ENCODE measurements around the gene TOP2B. TPM values are rescaled to one million over a fixed set of nuclear protein-coding genes. Genes with fewer than 3 reads are reported as not detected.

The TOP2B gene
- total and polyA plus RNA-seq, 8 donors, result 35.6 to 266 (median 61.9) TPM

GRCh38 chr3:25695731-25696420 lies 31.2 kb upstream of the TOP2B start:
- no peak overlapping the region for H3K27ac ChIP-seq
- WGBS, 5 donors, result 78 to 90% (median 85%) methylated on average over 4 of the region's 4 CpGs
- no peaks in the 10 kb centered on the region for H3K4me1 ChIP-seq
- TF ChIP-seq POLR2AphosphoS5 (IDR thresholded peaks at IDR 0.05), result no peak
- TF ChIP-seq POLR2A (IDR thresholded peaks at IDR 0.05), result no peak
- no peak for TF ChIP-seq EP300 (IDR thresholded peaks at IDR 0.05)
- TF ChIP-seq CTCF (IDR thresholded peaks at IDR 0.05), result no peak
- H3K4me3 ChIP-seq, result no peak overlapping the region
- intact Hi-C loops (cut with DNase I; ENCODE audit: low total_unique reads), result no loop called here
- no peaks in the 10 kb centered on the region for H3K36me3 ChIP-seq
- H3K9me3 ChIP-seq, result no peaks in the 10 kb centered on the region
- H3K27me3 ChIP-seq, result no peaks in the 10 kb centered on the region
- no peak for DNase-seq

GRCh38 chr3:25693238-25693637 lies 28.5 kb upstream of the TOP2B start:
- no peak overlapping the region for H3K4me3 ChIP-seq
- H3K36me3 ChIP-seq, result no peaks in the 10 kb centered on the region
- no peaks in the 10 kb centered on the region for H3K4me1 ChIP-seq
- intact Hi-C loops (cut with DNase I; ENCODE audit: low total_unique reads), result no loop called here
- no peaks in the 10 kb centered on the region for H3K9me3 ChIP-seq
- TF ChIP-seq POLR2AphosphoS5 (IDR thresholded peaks at IDR 0.05) (no peak), EP300 (IDR thresholded peaks at IDR 0.05) (no peak), POLR2A (IDR thresholded peaks at IDR 0.05) (no peak), CTCF (IDR thresholded peaks at IDR 0.05) (no peak)
- WGBS, 5 donors, result 63 to 85% (median 65%) methylated on average over 3 of the region's 3 CpGs
- H3K27ac ChIP-seq, result no peak overlapping the region
- no peaks in the 10 kb centered on the region for H3K27me3 ChIP-seq
- DNase-seq, result no peak

GRCh38 chr3:25692341-25692740 lies 27.6 kb upstream of the TOP2B start:
- peak in 1 of 2 donors; percentile 30 for DNase-seq
- H3K36me3 ChIP-seq, result no peaks in the 10 kb centered on the region
- no peak overlapping the region for H3K27ac ChIP-seq
- WGBS, 5 donors, result 82 to 89% (median 85%) methylated on average over 1 of the region's 1 CpG
- no peaks in the 10 kb centered on the region for H3K9me3 ChIP-seq
- TF ChIP-seq EP300 (IDR thresholded peaks at IDR 0.05), result no peak
- no peak for TF ChIP-seq CTCF (IDR thresholded peaks at IDR 0.05)
- TF ChIP-seq POLR2A (IDR thresholded peaks at IDR 0.05), result no peak
- intact Hi-C loops (cut with DNase I; ENCODE audit: low total_unique reads), result no loop called here
- no peaks in the 10 kb centered on the region for H3K4me1 ChIP-seq
- no peaks in the 10 kb centered on the region for H3K27me3 ChIP-seq
- H3K4me3 ChIP-seq, result no peak overlapping the region

- TF ChIP-seq POLR2AphosphoS5 (IDR thresholded peaks at IDR 0.05), result no peak
- no peak for TF ChIP-seq CTCF (IDR thresholded peaks at IDR 0.05)
- no peak for TF ChIP-seq POLR2A (IDR thresholded peaks at IDR 0.05)
- no peak for TF ChIP-seq EP300 (IDR thresholded peaks at IDR 0.05)
- Histone ChIP-seq H3K27ac (no peak overlapping the region), H3K9me3 (no peaks in the 10 kb centered on the region), H3K27me3 (no peaks in the 10 kb centered on the region), H3K36me3 (no peaks in the 10 kb centered on the region), H3K4me3 (no peak overlapping the region), H3K4me1 (no peaks in the 10 kb centered on the region)
- intact Hi-C loops (cut with DNase I; ENCODE audit: low total_unique reads), result no loop called here
- DNase-seq, result no peak
- WGBS, 5 donors, result 65 to 79% (median 69%) methylated on average over 2 of the region's 2 CpGs
Measured at GRCh38 chr3:25690768-25691533, 26.2 kb upstream of the TOP2B start.

Measured in stomach (tissue), 9 donors.